ENCODE data around the gene PIGU.

PIGU gene

DNA sequence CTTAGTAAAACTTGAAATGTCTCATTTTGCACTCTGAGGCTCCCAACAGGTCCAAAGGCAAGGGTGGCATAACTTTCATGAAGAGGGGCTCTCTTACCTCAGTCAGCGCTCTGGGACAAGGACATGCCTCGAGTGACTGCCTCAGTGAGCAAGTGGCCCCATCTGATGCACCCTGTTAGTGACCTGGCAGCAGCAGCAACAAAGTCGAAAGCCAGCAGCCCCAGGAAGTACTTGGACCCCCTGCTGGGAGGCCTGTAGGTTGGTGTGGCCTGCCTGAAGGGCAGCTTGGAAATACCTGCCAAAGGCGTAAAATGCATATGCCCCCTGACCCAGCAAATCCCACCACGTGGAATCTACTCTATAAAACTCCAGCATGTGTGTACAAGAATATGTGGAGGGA lies 105.1 kb downstream of the PIGU start:
- Histone ChIP-seq H2AFZ (ENCODE audit: low read depth, low read length) (no peak overlapping the region), H3K4me3 (ENCODE audit: low read length) (no peak overlapping the region), H3K4me1 (ENCODE audit: insufficient read depth, low read length) (peaks cover under 1% of the 10 kb centered on the region), H3K27me3 (ENCODE audit: insufficient read depth, low read length) (no peaks in the 10 kb centered on the region), H3K36me3 (ENCODE audit: insufficient read depth, low read length) (peaks cover 22% of the 10 kb centered on the region), H3K9me3 (ENCODE audit: low read length) (no peaks in the 10 kb centered on the region)

DNA sequence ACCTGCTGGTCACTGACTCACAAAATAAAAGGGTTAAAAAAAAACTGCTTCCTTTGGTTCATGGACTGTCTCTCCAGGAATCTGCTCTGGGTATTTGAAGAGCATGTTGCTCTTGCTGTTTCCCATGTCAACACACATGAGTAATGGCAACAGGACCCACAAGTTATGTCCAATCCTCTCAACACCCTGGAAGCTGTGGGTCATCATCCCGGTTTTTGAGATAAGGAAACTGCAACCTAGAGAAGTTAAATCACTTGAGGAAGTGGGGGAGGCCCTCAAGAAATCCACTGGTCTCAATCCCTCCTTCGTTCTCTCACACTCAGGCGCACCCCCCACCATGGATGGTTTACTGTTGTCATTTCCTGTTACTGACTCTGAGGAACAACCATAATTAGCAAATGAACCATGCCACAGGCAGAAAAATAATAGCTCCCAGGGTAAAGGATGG lies 106.0 kb downstream of the PIGU start:
- no peak overlapping the region for H2AFZ ChIP-seq (ENCODE audit: low read depth, low read length)
- H3K9me3 ChIP-seq (ENCODE audit: low read length), result no peaks in the 10 kb centered on the region
- peaks cover 3% of the 10 kb centered on the region for H3K4me1 ChIP-seq (ENCODE audit: insufficient read depth, low read length)
- no peaks in the 10 kb centered on the region for H3K27me3 ChIP-seq (ENCODE audit: insufficient read depth, low read length)
- H3K36me3 ChIP-seq (ENCODE audit: insufficient read depth, low read length), result peaks cover 22% of the 10 kb centered on the region
- no peak overlapping the region for H3K4me3 ChIP-seq (ENCODE audit: low read length)

DNA sequence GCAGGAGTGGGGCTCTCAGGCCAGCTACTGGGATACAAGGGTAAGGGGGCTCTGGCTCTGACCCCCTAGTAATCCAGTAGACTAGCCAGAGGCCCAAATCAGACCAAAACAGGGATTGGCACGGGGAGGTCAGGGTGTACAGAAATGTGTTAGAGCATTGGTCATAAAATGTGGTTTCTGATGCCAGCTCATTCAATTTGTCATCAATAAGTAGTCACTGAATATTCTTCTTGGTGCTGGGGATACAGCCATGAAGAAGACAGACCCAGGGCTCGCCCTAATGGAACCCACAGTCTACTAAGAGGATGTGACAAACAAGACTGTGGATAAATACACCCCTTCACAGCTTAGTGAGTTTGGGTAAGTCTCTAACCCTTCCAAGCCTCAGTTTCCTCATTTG lies 107.3 kb downstream of the PIGU start:
- no peak overlapping the region for H2AFZ ChIP-seq (ENCODE audit: low read depth, low read length)
- H3K9me3 ChIP-seq (ENCODE audit: low read length), result no peaks in the 10 kb centered on the region
- no peak overlapping the region for H3K4me3 ChIP-seq (ENCODE audit: low read length)
- no peaks in the 10 kb centered on the region for H3K27me3 ChIP-seq (ENCODE audit: insufficient read depth, low read length)
- peaks cover 12% of the 10 kb centered on the region for H3K36me3 ChIP-seq (ENCODE audit: insufficient read depth, low read length)
- peaks cover 3% of the 10 kb centered on the region for H3K4me1 ChIP-seq (ENCODE audit: insufficient read depth, low read length)

DNA sequence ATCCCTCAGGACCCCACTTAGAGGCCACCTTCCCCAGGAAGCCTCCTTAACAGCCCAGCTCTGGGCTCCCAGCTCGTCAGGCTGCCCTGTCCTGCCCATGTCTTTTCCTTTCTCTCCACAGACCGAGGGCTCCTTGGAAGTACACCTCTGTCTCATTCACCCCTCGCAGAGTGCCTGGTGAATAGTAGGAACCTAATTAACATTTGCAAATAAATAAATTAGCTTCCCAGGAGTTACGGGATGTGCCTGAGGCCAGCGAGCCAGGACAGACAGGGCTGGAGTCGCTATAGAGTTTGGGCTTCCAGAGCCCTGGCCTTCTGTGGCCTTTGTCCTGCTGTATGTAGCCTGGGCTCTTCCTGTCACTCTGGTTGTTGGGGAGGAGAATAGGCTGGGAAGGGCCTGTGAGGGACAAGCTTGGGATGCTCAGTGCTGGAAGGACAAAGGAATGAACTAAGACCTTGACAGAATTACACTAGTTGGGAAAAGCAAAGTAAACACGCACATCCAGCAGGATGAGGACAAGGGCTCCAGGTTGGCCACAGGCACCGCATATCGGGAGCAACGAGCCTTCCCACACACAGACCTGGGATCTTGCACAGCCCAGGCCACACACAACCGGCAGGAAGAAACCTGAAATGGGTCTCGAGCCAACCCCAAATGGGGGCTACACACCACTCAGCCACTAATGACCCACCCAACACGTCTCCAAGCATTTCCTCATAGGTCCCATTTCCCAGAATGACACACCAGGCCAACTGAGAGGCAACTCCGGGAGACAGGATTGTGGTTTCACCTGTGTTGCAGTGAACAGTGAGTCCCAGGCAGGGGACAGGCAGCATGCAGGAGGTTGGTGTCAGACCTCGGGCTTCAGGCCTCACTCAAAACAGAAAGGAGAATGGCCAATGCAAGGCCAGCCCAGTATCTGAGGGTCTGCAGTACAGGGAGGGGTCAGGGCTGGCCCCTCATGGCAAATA lies 108.7 kb downstream of the PIGU start:
- Histone ChIP-seq H3K36me3 (ENCODE audit: insufficient read depth, low read length) (peaks cover 7% of the 10 kb centered on the region), H2AFZ (ENCODE audit: low read depth, low read length) (no peak overlapping the region), H3K9me3 (ENCODE audit: low read length) (no peaks in the 10 kb centered on the region), H3K27me3 (ENCODE audit: insufficient read depth, low read length) (no peaks in the 10 kb centered on the region), H3K4me3 (ENCODE audit: low read length) (no peak overlapping the region), H3K4me1 (ENCODE audit: insufficient read depth, low read length) (peaks cover 3% of the 10 kb centered on the region)

DNA sequence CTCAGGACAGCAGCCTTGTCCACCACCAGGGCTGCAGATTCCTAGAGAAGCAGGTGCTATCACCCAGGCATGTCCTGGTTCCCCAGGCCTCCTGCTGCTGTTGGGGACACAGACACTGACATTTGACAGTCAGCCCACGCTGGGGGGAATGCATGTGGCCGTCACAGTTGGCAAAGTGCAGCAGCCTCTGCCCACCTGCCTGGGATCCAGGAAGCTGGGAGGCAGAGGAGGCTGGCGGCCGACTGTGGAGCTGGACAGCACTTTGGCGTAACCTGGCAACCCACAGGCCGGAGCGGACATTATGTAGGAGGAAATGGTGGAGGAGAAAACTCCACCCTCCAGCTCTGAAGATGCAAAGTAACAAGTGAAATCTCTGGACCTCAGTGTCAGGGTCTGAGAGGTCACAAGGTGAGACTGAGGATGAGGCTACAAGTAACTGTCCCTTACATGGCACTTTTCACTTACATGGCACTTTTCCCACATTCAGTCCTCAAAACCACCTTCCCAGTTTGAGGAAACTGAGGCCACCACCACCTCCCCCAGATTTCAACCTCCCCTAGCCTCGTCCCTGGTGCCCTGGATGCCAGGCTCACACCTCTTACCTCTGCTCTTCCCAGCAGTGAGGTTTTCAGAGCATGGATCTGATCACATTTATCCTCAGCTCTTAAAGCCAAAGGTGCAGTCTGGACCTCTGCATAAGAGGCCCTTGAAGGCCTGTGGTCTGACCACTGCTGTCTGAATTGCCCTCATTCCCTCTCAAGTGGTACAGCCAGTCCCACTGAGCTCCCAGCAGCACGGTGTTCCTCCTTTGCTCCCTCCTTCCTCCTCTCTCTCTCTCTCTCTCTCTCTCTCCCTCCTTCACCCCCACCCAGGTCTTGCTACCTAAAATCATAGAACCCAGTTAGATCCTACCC lies 109.7 kb downstream of the PIGU start:
- no peak overlapping the region for H3K4me3 ChIP-seq (ENCODE audit: low read length)
- no peak overlapping the region for H2AFZ ChIP-seq (ENCODE audit: low read depth, low read length)
- peaks cover 3% of the 10 kb centered on the region for H3K4me1 ChIP-seq (ENCODE audit: insufficient read depth, low read length)
- H3K27me3 ChIP-seq (ENCODE audit: insufficient read depth, low read length), result no peaks in the 10 kb centered on the region
- H3K9me3 ChIP-seq (ENCODE audit: low read length), result no peaks in the 10 kb centered on the region
- H3K36me3 ChIP-seq (ENCODE audit: insufficient read depth, low read length), result peaks cover 7% of the 10 kb centered on the region

DNA sequence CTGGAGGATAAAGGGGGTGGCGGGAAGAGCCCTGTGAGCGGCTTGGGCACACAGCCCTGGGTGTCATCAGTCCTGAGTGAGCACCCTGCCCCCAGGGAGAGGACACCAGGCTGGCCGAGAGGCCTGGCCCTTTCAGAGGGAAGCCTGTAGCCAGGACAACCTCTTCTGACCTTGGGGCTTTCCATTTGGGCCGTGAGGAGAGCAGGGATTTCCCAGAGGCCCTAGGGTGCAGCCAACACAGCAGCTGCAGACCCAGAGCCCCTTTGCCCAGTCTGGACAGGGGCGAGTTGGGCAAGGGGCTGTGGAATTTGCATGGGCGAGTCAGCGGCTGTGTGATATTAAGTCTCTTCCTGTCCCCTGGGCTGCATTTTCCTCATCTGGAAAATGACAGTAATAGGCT lies 112.1 kb downstream of the PIGU start:
- Histone ChIP-seq H3K9me3 (ENCODE audit: low read length) (peaks cover 4% of the 10 kb centered on the region), H3K4me1 (ENCODE audit: insufficient read depth, low read length) (peaks cover 3% of the 10 kb centered on the region), H3K4me3 (ENCODE audit: low read length) (no peak overlapping the region), H3K36me3 (ENCODE audit: insufficient read depth, low read length) (peaks cover 7% of the 10 kb centered on the region), H3K27me3 (ENCODE audit: insufficient read depth, low read length) (no peaks in the 10 kb centered on the region), H2AFZ (ENCODE audit: low read depth, low read length) (no peak overlapping the region)

DNA sequence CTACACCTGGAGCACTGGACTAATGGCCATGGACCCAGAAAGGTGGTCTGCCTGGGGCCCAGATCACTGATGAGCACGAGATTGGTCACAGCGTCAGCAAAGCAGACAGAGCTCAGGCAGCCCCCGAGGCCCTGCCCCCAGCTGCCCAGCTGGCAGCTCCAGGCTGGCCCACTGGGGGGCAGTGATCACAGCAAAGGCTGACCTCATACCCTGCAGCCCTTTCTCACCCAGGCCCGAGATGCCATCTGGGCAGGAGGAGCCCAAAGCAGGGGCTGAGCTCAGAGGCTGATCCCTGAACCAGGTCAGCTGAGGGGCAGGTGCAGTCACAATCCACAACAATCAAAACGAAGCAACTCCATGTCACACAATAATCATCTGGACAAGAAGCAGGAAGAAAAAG lies 114.3 kb downstream of the PIGU start:
- H3K9me3 ChIP-seq (ENCODE audit: low read length), result peaks cover 4% of the 10 kb centered on the region
- H3K27me3 ChIP-seq (ENCODE audit: insufficient read depth, low read length), result no peaks in the 10 kb centered on the region
- H2AFZ ChIP-seq (ENCODE audit: low read depth, low read length), result no peak overlapping the region
- peaks cover 3% of the 10 kb centered on the region for H3K4me1 ChIP-seq (ENCODE audit: insufficient read depth, low read length)
- H3K4me3 ChIP-seq (ENCODE audit: low read length), result no peak overlapping the region
- peaks cover 7% of the 10 kb centered on the region for H3K36me3 ChIP-seq (ENCODE audit: insufficient read depth, low read length)

DNA sequence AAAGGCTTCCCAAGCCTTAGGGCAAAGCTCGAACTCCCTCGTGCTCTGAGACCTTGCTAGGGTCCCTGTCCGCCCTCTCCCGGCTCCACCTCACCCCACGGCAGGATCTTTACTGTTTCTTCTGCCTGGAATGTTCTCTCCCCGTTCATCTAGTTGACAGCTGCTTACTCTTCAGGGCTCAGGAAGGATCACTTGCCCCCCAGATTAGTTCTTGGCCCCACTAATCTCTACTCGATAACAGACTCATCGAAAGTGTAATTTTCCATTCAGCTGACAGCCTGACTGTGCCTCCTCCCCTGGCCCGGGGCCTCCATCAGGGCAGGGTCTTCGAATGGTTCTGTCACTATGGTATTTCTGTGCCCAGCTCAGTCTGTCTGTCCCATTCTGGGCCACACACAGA lies 115.2 kb downstream of the PIGU start:
- H3K4me1 ChIP-seq (ENCODE audit: insufficient read depth, low read length), result peaks cover 2% of the 10 kb centered on the region
- peaks cover 7% of the 10 kb centered on the region for H3K36me3 ChIP-seq (ENCODE audit: insufficient read depth, low read length)
- H3K27me3 ChIP-seq (ENCODE audit: insufficient read depth, low read length), result no peaks in the 10 kb centered on the region
- H3K4me3 ChIP-seq (ENCODE audit: low read length), result no peak overlapping the region
- H3K9me3 ChIP-seq (ENCODE audit: low read length), result peaks cover 4% of the 10 kb centered on the region
- no peak overlapping the region for H2AFZ ChIP-seq (ENCODE audit: low read depth, low read length)

DNA sequence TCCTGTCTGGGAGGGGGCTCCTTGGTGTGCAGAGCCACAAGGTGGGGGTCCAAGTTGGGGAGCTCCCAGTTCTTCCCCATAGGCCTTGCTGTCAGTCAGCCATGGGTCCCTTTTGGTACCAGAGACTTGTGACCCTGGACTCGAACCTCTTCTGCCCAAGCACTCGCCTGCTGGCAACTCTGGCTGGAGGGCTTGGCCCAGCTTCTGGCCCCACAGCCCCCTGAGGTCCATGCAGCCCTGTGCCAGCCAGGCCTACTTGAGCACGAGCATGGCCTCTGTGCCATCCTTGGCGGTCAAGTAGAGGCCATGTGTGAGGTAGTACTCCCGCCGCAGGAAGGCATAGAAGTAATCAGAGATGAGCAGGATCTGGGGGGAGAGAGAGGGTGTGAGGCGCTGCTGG lies 116.3 kb downstream of the PIGU start:
- Histone ChIP-seq H3K36me3 (ENCODE audit: insufficient read depth, low read length) (peaks cover 7% of the 10 kb centered on the region), H2AFZ (ENCODE audit: low read depth, low read length) (no peak overlapping the region), H3K4me3 (ENCODE audit: low read length) (no peak overlapping the region), H3K9me3 (ENCODE audit: low read length) (peaks cover 4% of the 10 kb centered on the region), H3K4me1 (ENCODE audit: insufficient read depth, low read length) (no peaks in the 10 kb centered on the region), H3K27me3 (ENCODE audit: insufficient read depth, low read length) (no peaks in the 10 kb centered on the region)

DNA sequence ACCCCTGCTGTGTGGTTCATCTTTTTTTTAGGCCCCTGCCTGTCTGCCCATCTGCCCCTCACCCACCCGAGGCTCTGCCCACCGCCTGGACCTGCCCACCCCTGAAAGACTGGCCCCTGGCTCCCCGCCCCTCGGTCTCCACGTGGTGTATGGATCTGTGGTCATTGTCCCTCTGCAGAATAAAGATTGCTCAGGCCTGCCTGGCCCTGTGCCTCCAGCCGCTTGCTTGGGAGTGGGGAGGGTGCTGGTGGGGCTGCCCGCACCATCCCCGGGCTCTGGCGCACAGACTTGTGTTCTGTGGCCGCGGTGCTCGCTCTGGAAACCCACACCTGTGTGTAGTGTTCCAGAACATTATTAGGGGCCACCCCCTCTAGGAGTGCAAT lies 116.8 kb downstream of the PIGU start:
- Histone ChIP-seq H3K9me3 (ENCODE audit: low read length) (peaks cover 4% of the 10 kb centered on the region), H3K36me3 (ENCODE audit: insufficient read depth, low read length) (peaks cover 7% of the 10 kb centered on the region), H3K4me1 (ENCODE audit: insufficient read depth, low read length) (no peaks in the 10 kb centered on the region), H2AFZ (ENCODE audit: low read depth, low read length) (no peak overlapping the region), H3K27me3 (ENCODE audit: insufficient read depth, low read length) (no peaks in the 10 kb centered on the region), H3K4me3 (ENCODE audit: low read length) (no peak overlapping the region)

DNA sequence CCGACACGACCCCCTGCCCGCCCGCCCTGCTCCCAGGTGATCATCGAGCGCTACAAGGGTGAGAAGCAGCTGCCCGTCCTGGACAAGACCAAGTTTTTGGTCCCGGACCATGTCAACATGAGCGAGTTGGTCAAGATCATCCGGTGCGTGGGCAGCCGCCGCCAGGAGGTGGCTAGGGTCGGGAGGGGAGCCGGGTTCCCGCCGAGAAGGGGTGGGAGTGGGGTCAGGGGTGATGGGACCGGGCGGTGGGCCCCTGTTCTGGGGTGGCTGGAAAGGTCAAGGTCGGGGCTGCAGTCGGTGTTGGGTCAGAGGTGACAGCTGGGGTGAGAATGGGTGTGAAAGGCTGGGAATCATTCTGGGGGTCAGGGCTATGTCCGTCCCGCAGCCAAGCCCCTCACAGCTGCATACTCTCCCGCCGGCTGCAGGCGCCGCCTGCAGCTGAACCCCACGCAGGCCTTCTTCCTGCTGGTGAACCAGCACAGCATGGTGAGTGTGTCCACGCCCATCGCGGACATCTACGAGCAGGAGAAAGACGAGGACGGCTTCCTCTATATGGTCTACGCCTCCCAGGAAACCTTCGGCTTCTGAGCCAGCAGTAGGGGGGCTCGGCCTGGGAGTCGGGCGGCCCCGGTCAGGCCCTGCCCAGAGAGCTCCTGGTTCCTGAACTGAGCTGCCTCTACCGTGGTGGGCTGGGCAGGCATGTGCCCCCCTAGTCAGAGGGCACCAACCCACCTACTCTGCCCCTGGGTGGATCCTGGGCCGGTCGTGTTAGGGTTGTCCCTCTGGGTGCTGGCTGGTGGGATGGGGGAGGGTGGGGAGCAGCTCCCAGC lies 117.4 kb downstream of the PIGU start:
- Histone ChIP-seq H3K4me3 (ENCODE audit: low read length) (no peak overlapping the region), H2AFZ (ENCODE audit: low read depth, low read length) (no peak overlapping the region), H3K9me3 (ENCODE audit: low read length) (peaks cover 4% of the 10 kb centered on the region), H3K4me1 (ENCODE audit: insufficient read depth, low read length) (no peaks in the 10 kb centered on the region), H3K27me3 (ENCODE audit: insufficient read depth, low read length) (no peaks in the 10 kb centered on the region), H3K36me3 (ENCODE audit: insufficient read depth, low read length) (peaks cover 7% of the 10 kb centered on the region)

DNA sequence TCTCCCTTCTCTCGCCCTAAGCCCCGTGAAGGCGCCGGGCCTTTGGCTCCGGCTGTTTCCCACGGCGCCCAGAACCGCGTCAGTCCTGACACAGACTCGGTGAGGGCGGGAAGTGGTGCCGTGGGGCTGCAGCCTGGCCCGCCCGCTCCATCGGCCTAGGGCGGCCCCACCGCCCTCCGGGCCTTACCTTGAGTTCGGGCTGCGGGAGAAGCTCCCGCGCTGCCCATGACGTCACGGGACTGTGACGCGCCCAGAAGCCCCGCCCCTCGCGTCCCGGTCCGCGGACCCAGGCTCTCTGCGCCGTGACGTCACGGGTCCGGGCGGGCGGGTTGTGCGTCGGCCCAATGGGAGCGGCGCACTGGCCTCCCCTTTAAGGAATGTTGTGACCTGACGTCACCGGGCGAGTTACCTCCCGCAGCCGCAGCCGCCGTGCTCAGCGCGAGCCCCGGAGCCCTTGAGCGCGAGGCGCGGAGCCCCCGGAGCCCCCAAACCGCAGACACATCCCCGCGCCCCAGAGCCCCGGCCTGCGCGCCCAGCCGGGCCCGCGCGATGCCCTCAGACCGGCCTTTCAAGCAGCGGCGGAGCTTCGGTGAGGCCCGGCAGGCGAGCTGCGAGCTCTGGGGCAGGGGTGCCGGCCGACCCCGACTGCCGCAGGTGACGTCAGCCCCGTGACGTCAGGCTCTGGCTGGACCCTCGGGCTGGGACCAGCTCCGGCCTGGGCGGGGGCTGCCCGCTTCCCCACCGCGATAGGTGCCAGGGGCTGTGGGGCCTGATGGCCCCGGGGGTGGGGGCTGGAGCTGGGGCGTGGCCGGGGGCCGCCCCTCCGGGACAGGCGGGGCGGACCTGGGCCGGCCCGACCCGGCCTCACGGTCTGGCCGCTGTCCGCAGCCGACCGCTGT lies 118.3 kb downstream of the PIGU start, which contains the start of gene MAP1LC3A:
Gene MAP1LC3A (plus strand): TSS at position 399 of the 899 bp plus-strand sequence. CDS start 151 bp downstream, at position 550.
- H2AFZ ChIP-seq (ENCODE audit: low read depth, low read length), result no peak within 1 kb of the TSS
- H3K36me3 ChIP-seq (ENCODE audit: insufficient read depth, low read length), result peaks cover 7% of the 10 kb centered on the region
- H3K4me1 ChIP-seq (ENCODE audit: insufficient read depth, low read length), result no peaks in the 10 kb centered on the region
- H3K27me3 ChIP-seq (ENCODE audit: insufficient read depth, low read length), result no peaks in the 10 kb centered on the region
- peaks cover 4% of the 10 kb centered on the region for H3K9me3 ChIP-seq (ENCODE audit: low read length)
- H3K4me3 ChIP-seq (ENCODE audit: low read length), result no peak within 1 kb of the TSS
